ENCODE data around the gene ADPRH.

Gene ADPRH

GRCh38 chr3:119543147-119543546 is 36.1 kb upstream of the ADPRH start:
- Histone ChIP-seq H3F3A (ENCODE audit: insufficient read depth, low read length) (no peaks in the 10 kb centered on the region), H3K27me3 (ENCODE audit: insufficient read depth, low read length) (no peaks in the 10 kb centered on the region), H3K4me3 (ENCODE audit: low read depth, low read length, poor library complexity, severe bottlenecking) (no peak overlapping the region), H3K4me1 (ENCODE audit: insufficient read depth, low read length, severe bottlenecking) (peaks cover 14% of the 10 kb centered on the region), H3K9me3 (ENCODE audit: low read length) (no peaks in the 10 kb centered on the region), H3K36me3 (ENCODE audit: insufficient read depth, low read length) (no peaks in the 10 kb centered on the region), H3K9me2 (ENCODE audit: low read depth, low read length) (no peaks in the 10 kb centered on the region), H4K20me1 (ENCODE audit: insufficient read depth, low read length) (no peaks in the 10 kb centered on the region), H3K27ac (ENCODE audit: low read depth, low read length, poor library complexity, severe bottlenecking) (no peak overlapping the region), H3K9ac (ENCODE audit: low read length) (no peak overlapping the region), H3K79me2 (ENCODE audit: insufficient read depth, low read length) (no peaks in the 10 kb centered on the region), H3K4me2 (ENCODE audit: low read length) (no peak overlapping the region), H2AFZ (ENCODE audit: low read length) (no peak overlapping the region)
- TF ChIP-seq CTCF (IDR thresholded peaks at IDR 0.05; ENCODE audit: low read length) (no peak), EZH2 (IDR thresholded peaks at IDR 0.05; ENCODE audit: borderline replicate concordance, low read length) (no peak)

GRCh38 chr3:119547227-119547626 is 32.1 kb upstream of the ADPRH start:
- Histone ChIP-seq H3K9me2 (ENCODE audit: low read depth, low read length) (no peaks in the 10 kb centered on the region), H4K20me1 (ENCODE audit: insufficient read depth, low read length) (no peaks in the 10 kb centered on the region), H3K4me2 (ENCODE audit: low read length) (no peak overlapping the region), H3F3A (ENCODE audit: insufficient read depth, low read length) (no peaks in the 10 kb centered on the region), H3K4me3 (ENCODE audit: low read depth, low read length, poor library complexity, severe bottlenecking) (no peak overlapping the region), H3K9me3 (ENCODE audit: low read length) (no peaks in the 10 kb centered on the region), H3K27ac (ENCODE audit: low read depth, low read length, poor library complexity, severe bottlenecking) (no peak overlapping the region), H3K9ac (ENCODE audit: low read length) (no peak overlapping the region), H3K36me3 (ENCODE audit: insufficient read depth, low read length) (no peaks in the 10 kb centered on the region), H2AFZ (ENCODE audit: low read length) (no peak overlapping the region), H3K27me3 (ENCODE audit: insufficient read depth, low read length) (no peaks in the 10 kb centered on the region), H3K4me1 (ENCODE audit: insufficient read depth, low read length, severe bottlenecking) (peaks cover 14% of the 10 kb centered on the region), H3K79me2 (ENCODE audit: insufficient read depth, low read length) (no peaks in the 10 kb centered on the region)
- TF ChIP-seq CTCF (IDR thresholded peaks at IDR 0.05; ENCODE audit: low read length) = no peak
- no peak for TF ChIP-seq EZH2 (IDR thresholded peaks at IDR 0.05; ENCODE audit: borderline replicate concordance, low read length)

DNA sequence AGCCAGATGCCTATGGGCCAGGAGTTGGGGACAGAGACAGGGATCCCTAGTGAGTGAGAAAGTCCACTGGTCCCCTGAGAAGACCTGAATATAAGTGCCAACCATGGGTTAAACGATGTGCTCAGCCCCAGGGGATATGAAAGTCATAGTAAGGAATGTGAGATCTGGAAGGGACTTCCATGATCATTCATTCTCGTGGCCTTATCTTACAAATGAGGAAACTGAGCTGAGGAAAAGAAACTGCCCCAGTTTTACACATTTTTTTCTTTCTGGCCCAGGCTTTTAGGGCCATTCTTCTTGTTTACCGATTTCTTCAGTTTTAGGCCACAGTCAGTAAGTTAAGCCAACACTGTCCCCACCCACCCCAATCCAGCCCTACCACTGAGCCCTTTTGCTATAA is 31.0 kb upstream of the ADPRH start:
- Histone ChIP-seq H3K36me3 (ENCODE audit: insufficient read depth, low read length) (no peaks in the 10 kb centered on the region), H3F3A (ENCODE audit: insufficient read depth, low read length) (no peaks in the 10 kb centered on the region), H4K20me1 (ENCODE audit: insufficient read depth, low read length) (no peaks in the 10 kb centered on the region), H3K9ac (ENCODE audit: low read length) (no peak overlapping the region), H3K27ac (ENCODE audit: low read depth, low read length, poor library complexity, severe bottlenecking) (no peak overlapping the region), H3K4me2 (ENCODE audit: low read length) (no peak overlapping the region), H3K4me1 (ENCODE audit: insufficient read depth, low read length, severe bottlenecking) (peaks cover 14% of the 10 kb centered on the region), H3K9me3 (ENCODE audit: low read length) (no peaks in the 10 kb centered on the region), H3K27me3 (ENCODE audit: insufficient read depth, low read length) (no peaks in the 10 kb centered on the region), H3K4me3 (ENCODE audit: low read depth, low read length, poor library complexity, severe bottlenecking) (no peak overlapping the region), H2AFZ (ENCODE audit: low read length) (no peak overlapping the region), H3K79me2 (ENCODE audit: insufficient read depth, low read length) (no peaks in the 10 kb centered on the region), H3K9me2 (ENCODE audit: low read depth, low read length) (no peaks in the 10 kb centered on the region)
- TF ChIP-seq EZH2 (IDR thresholded peaks at IDR 0.05; ENCODE audit: borderline replicate concordance, low read length) = no peak
- TF ChIP-seq CTCF (IDR thresholded peaks at IDR 0.05; ENCODE audit: low read length) = no peak

Measured in OCI-LY1 (cell line).